NCI-H526 (cell line): ENCODE data around the gene URAD.

ENCODE experiments used
- DNase-seq, 2 experiments: peaks; one replicate each; lab custom pipeline; 2025; lab: John Stamatoyannopoulos, UW

The URAD gene

GRCh38 chr13:27956576-27957300 is 31.8 kb downstream of the URAD start:
- DNase-seq, result no peak

DNA sequence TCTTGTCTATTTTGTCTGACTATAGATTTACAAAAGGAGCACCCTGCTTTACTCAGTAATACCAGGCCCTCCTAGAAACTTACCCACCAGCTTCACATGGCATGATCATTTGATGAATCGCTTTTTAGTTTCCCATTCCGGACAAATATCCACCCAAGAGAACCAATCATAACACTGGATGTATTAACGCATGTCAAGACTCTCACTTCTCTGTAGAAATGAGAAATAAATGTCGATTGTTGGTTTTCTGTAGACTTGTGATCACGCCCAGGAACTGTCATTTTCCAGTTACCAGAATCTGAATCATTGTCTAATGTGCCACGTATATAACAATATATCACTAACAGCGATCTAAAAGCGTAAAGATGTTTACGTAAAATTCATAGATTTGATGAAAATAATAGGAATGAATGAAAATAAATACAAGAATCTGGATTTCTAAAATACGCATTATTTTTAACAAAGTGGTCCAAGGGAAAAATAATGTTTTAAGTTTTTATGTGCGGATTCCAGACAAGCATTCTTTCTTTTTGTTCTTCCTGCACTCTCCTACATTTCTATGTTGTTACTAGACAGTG is 33.4 kb downstream of the URAD start:
- DNase-seq, result no peak

- DNase-seq, result peak; percentile 71 to 90
Measured at GRCh38 chr13:27954406-27954851, 34.1 kb downstream of the URAD start.

- DNase-seq, result peak; percentile 79 to 96
Measured at GRCh38 chr13:27953676-27954405, 34.7 kb downstream of the URAD start.

DNA sequence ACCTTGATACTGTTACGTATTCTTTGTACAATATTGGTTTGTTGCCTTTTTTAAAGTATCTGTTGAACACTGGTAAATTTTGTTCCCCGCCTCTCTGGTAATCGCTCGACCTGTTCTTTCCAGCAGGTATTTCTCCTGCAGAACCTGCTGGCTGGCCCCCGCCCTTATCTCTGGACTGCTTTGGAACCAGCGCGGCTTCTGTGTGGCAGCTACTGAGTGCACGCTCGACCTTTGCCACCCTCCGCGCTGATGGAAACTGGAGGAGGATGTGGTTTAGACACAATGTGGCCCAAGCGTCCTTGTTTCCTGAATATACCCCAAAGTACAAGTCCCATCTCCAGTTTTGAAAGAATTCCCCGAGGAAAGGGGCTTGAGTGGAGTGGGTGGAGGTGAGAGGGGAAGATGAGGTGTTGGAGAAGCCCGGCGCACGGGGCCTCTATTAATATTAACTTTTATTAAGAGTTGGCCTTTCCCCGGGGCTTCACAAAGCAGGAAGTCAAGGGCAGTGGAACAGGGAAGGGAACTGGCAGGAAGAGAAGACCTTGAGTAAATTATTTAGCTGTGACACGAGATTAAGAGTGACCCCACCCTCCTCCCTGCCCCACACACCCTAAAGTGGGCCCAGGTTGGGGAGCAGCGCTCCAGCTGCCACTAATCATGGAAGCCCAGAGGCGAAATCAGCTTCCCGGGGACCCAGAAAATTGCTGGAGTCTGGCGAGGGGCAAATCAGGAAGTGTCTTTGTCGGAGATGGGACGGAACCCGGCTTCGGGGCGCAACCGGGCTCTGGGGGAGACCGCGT is 35.4 kb downstream of the URAD start:
- DNase-seq, result no peak

DNA sequence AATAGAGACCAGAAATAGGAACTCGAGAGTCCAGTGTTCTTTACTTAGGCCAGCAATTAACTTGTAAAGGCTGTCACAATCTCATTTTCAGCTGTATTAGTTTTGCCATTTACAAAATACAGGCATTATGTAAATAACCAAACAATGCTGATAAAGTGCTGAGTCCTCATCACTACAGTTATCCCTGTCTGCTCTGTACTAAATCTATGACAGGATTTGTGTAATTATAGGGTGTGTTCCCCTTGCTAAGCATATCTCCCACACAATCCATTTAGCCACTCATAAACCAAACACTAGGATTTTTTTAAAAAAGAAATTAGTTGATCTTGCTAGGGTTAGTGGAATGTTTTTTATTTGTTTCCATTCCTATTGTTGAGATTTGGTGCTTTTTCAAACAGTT is 45.5 kb downstream of the URAD start:
- no peak for DNase-seq

DNA sequence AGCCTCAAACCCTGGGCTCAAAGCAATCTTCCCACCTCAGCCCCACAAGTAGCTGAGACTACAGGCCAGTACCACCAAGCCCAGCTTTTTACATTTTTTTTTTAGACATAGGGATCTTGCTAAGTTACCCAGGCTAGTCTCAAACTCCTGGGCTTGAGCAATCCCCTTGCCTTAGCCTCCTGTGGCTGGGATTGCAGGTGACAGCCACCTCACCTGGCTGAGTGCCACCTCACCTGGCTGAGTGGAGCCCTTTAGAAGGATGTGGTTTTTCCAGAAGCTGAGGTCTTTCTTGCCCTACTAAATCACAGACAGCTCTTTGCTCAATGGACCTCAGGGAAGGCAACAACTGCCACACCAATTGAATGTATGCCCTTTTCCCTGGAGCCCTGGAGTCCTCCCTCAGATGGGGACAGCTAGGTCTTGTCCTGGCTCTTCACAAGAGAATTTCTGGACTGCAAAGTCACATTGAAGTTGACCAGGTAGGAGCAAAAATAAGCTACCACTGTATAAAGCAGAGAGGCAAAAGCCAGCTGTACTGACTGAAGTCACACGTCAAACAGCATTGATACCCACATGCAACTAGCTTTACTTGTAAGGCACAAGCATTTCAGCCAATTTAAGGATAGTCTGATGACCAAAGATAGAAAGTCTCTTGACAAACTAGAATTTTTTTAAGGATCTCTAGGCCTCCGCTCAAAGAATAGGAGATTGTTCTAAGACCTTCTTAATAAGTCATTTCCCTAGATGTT is 54.7 kb downstream of the URAD start:
- DNase-seq, result no peak

GRCh38 chr13:27933118-27933517 is 55.4 kb downstream of the URAD start:
- DNase-seq, result no peak

GRCh38 chr13:27929868-27930267 is 58.6 kb downstream of the URAD start:
- no peak for DNase-seq

DNA sequence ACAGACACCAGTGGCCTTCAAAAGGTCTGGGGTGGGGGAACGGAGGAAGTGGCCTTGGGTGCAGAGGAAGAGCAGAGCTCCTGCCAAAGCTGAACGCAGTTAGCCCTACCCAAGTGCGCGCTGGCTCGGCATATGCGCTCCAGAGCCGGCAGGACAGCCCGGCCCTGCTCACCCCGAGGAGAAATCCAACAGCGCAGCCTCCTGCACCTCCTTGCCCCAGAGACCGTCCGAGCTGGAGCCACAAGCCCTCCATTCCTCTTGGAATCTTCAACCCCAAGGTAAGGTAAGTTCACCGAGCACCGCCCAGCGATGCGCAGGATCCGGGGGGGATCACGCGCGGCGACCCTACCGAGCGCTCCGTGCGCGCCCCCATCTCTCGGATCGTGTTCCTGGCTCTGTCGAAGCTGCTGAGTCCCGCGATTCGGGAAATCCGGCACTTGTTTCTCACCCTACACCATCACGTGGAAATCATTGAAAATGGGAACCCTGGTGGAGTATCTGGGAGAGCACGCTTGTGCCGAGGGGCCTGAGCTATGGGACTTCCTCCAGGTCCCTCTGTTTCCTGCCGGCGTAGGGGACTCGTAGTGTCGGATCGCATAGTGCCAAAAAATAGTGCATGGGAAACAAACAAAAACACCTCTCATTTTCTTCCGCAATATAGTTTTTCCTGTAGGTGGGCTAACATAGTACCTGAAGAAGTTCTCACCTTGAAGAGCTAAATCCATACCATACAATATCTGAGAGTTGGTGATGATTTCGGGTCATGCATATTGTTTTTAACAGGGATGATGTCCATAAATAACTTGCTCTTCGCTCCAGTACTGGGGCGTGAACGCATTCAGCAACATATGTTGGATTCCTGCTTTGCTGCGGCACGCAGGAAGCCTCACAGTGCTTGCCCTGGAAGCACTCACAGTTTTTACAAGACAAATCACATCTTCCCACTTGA is 59.4 kb downstream of the URAD start:
- no peak for DNase-seq

- no peak for DNase-seq
Measured at GRCh38 chr13:27928353-27928804, 60.1 kb downstream of the URAD start.
